GM21423 (cell line): ENCODE results near the gene PPP1R12B.
"Not testable (repeated sequence)": the region's sequence is repeated elsewhere in the genome, so short reads cannot be mapped to it uniquely, and the experiment has no call there.

Source experiments
- ATAC-seq: cut with Tn5 transposase; IDR thresholded peaks from one replicate; pipeline ENCODE4 v1.9.1; 2021; ENCODE audit warnings: mild to moderate bottlenecking, moderate library complexity; ENCODE audit not compliant: unreplicated experiment

Gene PPP1R12B

DNA sequence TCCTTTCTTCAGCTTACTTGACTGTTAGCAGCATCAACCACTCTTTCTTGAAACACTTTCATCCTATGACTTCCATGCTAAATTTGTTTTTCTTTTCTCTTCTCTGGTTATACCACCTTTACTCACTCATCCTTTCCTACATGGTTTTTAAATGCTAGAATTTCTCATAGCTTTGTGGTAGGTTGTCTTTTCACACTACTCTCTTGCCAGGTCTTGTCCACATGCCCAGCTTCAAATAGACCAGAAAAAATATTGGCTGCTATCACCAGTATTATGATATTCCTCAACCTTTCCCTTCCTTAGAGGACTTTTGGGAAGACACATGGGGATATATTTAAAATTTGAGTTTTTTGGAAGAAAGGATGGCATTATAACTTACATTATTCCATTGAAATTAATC lies 48.8 kb downstream of the PPP1R12B start:
- ATAC-seq, result no peak

DNA sequence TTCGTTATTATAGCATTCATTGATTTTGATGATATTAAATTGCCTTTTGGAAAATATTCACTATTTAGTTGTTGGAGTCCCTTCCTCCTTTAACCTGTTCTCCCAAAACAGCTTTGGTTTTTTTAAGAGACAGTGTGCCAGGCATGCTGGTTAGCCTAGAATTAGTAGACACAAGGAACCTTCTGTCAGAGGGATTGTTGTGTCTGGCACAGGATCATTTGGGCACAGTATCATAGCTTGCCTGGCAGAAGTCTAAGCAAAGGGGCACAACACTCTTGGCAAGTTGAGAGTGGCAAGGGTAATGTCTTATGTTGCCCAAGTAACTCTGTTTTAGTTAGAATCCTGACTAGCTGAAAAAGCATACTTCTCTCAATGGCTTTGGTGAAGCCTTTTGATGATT lies 49.9 kb downstream of the PPP1R12B start:
- not testable (repeated sequence) for ATAC-seq

DNA sequence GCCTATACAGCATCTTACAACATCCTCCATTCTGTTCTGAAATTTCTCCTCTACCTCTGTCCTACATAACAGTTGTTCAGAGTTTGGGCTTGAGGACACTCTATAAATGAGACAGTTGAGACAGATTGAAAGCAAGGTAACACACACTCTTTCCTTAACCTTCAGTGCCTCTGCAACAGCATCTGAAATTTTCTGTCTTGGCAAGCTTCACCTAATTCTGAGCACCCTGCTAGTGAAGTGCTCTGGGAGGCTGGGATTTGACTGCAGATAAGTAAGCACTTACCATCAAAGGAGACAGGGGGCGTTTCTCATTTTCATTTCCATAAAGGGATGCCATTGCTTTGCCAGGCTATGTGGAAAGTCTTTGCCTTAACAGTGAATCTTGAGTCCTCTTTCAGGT lies 53.3 kb downstream of the PPP1R12B start:
- ATAC-seq, result not testable (repeated sequence)

DNA sequence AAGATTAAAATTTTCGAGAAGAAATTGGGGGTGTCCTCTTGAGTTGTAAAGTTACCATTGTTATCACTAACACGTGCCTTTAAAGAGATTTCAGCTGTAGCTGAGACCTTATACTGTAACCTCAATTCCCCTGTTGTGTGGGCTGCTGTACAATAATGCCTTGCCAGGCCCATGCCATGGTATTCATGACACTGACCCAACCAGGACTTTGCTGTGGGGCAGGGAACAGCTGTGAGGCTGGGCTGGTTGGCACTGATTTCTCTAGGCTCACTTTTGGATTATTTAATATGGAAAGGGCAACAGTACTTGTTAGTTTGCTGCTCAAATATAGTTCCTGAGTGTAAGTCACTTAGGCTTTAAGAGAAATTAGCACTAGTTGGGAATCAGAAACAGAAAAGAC lies 54.9 kb downstream of the PPP1R12B start:
- ATAC-seq, result not testable (repeated sequence)

DNA sequence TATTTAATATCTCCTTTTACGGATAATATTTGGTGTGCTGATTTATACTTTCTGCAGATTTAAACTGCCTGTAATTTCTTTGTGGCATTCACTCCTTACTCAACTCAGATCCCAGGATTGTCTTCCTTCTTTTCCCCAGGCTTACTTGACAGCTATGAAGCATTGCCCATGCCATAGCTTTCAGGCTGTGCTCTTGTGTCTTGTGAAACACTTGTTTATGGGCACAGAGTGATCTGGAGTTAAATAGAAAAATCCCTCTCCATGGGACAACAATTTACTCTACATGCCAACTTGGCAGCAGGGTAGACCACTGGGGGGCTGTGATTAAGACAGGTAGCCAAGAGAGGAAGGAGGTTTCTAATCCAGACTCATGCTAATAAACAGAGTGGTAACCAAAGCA lies 57.4 kb downstream of the PPP1R12B start:
- ATAC-seq, result no peak

DNA sequence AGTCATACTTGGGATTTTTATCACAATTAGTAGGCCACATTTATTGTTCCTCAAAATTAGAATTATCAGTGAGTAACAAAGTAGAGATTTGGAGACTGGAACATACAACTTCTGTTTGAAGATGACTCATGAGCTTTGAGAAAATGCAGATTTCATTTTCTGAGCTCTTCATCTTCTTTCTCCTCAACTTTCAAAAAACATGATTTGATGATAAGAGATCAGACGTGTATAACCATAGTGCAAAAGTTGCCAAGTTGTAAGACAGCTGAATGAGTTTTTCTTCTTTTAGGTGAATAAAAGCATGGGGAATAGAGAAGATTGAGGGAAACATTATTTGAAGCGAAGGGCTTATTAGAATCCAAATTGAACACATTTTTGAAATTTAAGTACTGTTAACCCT lies 58.4 kb downstream of the PPP1R12B start:
- ATAC-seq, result not testable (repeated sequence)

DNA sequence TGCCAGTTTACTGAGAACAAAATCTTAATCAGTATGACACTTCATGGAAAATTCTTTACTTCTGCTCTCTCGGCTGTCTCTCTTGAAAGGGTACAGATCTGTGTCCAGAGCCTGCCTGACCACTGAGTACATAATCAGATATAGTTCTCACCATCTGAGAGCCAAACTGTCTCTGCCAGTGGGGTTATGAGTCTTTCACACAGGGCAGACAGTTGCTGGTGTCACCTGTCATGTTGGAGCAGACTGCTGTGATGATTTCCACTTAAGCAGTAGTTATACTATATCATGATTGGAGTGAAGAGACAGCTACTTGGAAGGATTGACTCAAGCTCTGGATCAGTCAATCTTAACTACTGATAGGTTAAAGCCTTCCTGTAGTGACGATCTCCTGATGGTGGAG lies 58.9 kb downstream of the PPP1R12B start:
- ATAC-seq, result not testable (repeated sequence)

DNA sequence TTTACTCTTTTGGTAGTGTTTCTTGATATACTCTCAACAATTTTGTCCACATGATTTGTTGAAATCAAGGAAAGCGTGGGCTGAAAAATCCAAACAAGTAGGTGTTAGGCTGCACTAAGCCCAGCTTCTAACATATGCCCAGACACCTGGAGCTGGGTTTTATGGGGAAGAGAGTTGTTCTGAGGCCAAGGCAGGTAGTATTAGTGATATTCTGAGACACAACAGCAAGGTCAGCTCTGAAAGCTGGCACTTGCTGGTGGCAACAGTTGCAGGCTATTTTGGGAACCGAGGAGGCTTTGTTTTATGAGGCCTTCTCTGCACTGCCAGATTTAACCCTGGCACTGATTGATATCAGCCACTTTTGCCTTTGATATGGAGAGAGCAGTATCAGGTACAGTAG lies 61.8 kb downstream of the PPP1R12B start:
- ATAC-seq, result not testable (repeated sequence)

DNA sequence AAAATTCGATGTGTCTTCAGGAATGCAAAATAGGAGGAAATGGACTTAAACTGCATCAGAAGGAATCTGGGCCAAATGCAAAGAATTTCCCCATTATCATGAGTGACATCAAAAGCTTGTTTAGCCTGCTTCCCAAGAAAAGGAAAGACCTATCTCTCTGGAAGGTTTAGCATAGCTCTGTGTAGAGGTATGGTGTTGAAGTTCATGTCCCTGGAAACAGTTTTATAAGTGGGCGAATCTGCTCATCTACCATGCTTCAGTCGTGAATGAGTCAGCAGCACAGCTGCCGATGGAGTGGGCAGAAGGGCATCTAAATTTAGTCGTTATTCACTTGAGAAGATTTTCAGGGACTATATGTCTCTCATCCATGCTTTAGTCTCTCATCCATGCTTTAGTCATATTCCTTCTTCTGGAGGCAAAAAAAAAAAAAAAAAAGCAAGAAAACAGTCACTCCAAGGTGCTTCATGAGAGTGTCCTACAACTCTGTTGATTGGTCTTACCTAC lies 62.4 kb downstream of the PPP1R12B start:
- not testable (repeated sequence) for ATAC-seq

DNA sequence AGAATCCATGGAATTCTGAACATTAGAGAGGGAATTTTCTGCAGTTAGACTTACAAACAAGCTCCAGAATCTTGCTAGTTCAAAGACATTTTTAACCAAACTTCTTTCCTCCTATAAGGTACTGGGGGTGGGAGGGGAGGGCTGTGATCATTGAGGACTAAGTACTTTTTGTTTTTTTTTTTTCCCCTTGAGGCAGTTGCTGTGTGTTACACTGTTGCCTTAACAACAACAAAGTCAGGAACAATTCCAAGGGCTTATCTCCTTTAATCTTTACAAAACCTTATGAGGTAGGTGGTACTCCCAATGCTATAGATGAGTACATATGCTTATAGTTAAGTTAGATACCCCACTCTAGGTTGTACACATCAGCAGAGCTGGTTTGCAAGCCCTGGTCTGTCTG lies 62.9 kb downstream of the PPP1R12B start:
- ATAC-seq, result no peak

DNA sequence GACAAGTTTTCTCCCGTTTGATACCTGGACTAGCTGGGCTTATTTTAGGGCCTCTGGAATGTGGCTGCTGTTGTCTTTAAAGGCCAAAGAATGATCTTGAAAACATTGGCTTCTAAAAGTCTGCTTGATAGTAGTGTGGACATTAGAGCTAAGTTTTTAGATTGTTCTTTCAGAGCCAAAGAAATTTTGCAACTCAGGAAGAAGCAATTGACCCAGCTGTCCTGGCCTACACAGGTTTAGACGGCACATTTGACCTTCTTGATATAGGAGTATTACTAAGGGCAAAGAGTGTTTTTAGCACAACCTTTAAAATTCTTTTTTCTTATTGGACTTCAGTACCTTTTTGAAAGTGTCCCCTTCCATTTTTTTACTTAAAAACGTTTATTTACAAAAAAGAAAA lies 63.9 kb downstream of the PPP1R12B start:
- ATAC-seq, result not testable (repeated sequence)

DNA sequence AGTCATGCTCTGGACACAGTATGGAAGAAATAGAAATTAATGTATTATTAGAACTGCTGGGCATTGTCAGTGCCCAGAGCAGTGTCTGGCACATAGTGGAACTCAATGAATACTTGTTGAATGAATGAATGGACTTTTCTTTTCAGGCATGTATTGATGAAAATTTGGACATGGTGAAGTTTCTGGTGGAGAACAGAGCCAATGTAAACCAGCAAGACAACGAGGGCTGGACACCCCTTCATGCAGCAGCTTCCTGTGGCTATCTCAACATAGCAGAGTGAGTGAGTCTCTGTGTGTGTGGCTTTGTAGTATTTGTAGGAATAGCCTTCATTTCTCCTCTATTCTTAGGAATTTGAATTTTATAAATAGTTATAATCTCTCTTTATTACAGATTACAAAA lies 68.1 kb downstream of the PPP1R12B start:
- ATAC-seq, result no peak

DNA sequence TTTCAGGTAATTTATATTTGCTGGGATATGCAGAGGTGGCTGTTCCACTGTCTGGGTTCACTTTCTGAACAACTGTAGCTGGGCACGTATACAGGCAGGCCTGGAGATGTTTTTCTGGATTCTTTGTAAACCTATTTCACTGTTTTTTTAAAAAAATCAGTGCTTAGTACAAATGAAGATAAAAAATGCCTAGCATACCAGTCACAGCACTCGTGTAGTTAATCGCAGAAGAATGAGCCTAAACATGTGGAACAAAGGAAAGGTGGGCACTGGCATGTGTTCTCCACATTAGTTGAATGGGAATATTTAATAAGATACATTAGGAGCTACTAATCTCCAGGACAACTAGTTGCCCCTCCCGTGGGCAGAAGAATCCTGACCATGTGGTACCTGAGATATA lies 68.6 kb downstream of the PPP1R12B start:
- not testable (repeated sequence) for ATAC-seq

DNA sequence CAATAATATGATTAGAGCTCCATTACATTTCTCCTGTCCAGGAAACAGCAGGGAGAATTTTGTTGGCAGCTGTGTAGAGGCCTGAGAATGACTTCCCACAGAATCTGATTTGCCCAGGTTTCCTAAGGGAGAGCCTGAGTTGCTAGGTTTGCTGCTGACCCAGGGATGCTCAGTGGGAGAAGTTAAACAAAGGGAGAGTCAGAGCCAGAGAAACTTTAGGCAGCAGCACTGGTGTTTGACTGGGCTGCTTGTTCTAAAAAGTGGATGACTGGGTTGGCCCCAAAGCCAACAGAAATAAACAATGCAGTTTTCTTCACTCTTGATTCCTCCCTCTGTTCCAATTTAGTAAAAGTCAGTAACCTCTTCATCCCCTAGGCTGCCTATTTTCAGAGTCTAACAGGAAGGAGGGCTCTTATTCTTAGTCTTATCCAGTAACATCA lies 69.3 kb downstream of the PPP1R12B start:
- ATAC-seq, result not testable (repeated sequence)

DNA sequence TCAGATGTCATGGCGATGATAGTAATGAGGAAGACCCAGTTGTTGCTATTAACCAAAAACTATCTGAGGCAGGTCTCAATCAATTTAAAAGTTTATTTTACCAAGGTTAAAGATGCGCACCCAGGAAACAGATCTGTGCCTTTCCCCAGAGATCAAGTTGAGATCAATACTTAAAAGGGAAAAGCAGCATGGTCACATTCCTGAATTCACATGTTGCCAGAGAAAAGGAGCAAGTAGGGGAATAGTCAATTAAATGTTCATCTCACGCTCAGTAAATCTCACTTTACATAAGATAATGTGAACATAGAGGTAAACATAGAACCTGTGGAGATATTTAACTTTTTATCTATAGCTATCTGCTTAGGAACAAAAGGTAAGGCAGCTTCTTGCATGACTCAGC lies 71.2 kb downstream of the PPP1R12B start:
- ATAC-seq, result not testable (repeated sequence)

DNA sequence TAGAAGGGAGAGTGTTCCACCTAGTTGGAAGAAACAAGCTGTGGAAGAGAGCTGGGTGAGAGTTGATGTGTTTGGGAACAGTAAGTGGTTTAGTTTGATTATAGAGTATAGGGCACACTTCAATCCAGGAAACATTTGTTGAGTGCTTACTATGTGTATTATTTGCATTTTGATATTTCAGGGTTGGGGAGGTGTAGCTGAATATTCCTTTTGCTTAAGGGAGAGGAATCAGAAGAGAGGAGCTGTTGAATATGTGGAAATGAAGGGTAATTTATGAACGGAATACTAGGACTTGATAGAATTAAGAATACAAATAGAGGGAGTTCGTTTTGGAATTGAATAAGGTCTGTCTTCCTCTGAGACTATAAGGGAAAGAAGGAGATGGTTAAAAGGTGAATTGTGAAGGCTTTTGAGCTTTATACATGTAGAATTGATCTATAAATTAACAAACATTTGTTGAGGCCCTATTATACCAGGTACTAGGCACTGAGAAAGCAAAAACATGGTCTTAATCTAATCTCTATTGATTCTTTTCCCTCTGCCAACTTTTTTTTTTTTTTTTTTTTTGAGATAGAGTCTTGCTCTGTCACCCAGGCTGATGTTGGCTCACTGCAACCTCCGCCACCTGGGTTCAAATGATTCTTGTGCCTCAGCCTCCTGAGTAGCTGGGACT lies 72.1 kb downstream of the PPP1R12B start:
- ATAC-seq, result not testable (repeated sequence)

DNA sequence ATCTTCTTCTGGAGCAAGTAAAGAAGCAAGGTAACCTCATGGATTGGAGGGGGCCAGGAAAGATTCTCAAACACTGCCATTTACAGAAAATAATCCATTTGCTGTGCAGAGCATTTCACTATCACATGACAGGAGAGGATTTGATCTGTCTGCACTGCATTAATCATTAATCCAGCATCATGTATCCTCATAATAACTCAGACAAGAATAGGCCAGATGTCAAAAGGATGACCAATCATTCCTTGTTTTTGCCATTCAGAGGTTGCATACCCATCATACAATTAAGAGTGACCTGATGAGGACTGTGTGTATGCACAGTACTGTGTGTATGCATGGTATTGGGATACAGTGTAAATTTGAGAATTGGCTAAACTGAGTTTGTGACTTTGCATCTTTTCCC lies 74.2 kb downstream of the PPP1R12B start:
- ATAC-seq, result not testable (repeated sequence)

DNA sequence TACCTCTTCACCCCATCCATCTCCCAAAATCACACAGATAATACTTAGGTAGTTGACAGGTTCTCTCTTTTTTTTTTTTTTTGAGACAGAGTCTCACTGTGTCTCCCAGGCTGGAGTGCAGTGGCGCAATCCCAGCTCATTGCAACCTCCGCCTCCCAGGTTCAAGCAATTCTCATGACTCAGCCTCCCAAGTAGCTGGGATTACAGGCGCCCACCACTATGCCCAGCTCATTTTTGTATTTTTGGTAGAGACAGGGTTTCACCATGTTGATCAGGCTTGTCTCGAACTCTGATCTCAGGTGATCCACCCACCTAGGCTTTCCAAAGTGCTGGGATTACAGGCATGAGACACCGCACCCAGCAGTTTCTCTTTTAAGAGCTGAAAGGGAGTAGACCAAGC lies 75.8 kb downstream of the PPP1R12B start:
- ATAC-seq, result not testable (repeated sequence)

DNA sequence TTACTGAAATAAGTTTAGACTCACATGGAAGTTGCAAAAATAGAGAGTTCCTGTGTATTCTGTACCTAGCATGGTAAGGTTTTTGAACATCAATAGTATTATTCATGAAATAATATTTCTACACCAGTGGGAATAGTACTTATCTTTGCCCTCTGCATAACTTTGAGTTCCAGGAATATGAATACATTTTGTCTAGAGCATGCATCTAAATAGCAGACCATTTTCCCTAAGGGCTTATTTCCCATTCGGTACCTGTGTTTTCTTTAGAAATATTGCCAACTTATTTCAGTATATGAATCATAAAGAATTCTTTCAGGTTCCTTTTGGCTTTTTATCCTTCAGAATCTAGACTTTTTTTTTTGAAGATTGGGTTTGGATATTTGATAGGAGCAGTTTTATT lies 81.6 kb downstream of the PPP1R12B start:
- ATAC-seq, result not testable (repeated sequence)

DNA sequence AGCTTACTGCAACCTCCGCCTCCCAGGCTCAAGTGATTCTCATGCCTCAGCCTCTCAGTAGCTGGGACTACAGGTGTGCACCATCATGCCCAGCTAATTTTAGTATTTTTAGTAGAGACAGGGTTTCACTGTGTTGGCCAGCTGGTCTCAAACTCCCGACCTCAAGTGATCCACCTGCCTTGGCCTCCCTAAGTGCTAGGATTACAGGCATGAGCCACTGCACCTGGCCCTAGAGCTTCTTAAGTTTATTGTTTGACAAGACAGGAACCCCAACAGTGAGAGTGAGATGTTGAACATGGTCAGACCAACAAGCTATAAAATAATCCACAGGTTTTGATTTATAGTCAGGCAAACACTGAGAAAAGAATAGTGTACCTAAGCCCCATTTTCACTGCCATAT lies 83.8 kb downstream of the PPP1R12B start:
- not testable (repeated sequence) for ATAC-seq

DNA sequence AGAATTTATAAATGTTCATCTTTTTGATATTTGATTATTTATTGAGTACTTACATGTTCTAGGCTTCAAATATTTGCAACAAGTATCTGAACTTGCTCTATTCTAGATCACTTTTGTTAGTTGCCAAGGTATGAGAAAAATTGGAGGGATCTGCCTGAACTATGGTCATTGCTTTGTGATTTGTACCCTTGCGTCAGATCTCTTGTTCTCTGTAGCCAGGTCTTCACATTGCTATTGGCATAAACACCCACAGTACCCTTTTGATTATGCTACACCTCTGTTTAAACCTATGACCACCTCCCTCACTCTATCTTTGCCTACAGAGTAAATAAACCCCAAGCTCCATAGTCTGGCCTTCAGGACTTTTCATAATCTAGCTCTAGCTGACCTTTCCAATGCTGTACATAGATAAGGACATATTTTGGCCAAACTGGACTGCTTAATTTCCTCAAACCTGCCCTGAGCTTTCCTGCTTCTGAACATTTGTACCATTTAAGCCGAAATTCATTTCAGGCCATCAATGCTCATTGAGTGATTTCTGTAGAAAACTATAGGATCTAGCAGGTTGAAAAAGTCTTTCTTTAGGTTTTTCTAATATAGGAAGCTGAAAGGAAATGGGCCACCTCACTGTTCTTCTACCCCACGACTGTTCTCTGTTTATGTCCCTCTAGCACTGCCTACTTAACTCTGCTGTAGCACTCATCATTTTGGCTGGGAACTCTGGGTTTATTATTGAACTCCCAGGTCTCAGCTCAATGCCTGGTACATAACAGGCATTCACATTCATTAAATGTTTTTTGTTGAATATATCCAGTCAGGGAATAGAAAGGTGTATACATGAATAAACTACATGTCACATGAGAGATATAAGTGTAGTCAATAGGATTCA lies 84.9 kb downstream of the PPP1R12B start:
- no peak for ATAC-seq

DNA sequence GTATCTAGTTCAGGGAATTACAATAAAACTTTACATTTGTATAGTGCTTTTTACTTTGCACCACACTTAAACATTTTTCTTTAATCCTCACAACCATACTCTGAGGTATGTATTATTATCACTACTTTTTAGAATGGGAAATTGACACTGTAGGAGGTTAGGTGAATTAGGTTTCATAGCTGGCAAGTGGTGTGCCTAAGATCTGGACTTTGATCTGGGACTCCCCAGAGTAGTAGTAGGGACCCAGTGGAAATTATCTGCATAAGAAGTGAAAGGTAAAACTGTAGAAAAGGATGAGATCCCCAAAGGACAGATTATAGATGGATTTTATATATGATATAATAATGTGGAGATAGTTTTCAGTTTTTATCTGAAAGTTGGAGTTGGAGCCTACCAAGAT lies 85.6 kb downstream of the PPP1R12B start:
- no peak for ATAC-seq
